Muscle layer of colon (tissue), 2 donors: ENCODE measurements around the gene BBOX1.
"Not testable (repeated sequence)": the region's sequence is repeated elsewhere in the genome, so short reads cannot be mapped to it uniquely, and the experiment has no call there.

Source experiments
- H3K27ac ChIP-seq: one replicate; pipeline ENCODE4 v1.7.0; 2013; ENCODE audit warnings: low read depth, mild to moderate bottlenecking, low read length, moderate library complexity
- H3K27me3 ChIP-seq, 2 donors: one replicate each; pipeline ENCODE4 v1.7.0; 2013; ENCODE audit warnings: low read length in 2 of 2, mild to moderate bottlenecking in 2 of 2; ENCODE audit not compliant: insufficient read depth in 2 of 2, control insufficient read depth in 1 of 2
- H3K36me3 ChIP-seq: one replicate; pipeline ENCODE4 v1.7.0; 2013; ENCODE audit warnings: mild to moderate bottlenecking, low read length; ENCODE audit not compliant: insufficient read depth
- H3K4me1 ChIP-seq: one replicate; pipeline ENCODE4 v1.7.0; 2013; ENCODE audit warnings: mild to moderate bottlenecking, low read length; ENCODE audit not compliant: insufficient read depth
- H3K4me3 ChIP-seq, 2 donors: one replicate each; pipeline ENCODE4 v1.7.0; 2013; ENCODE audit warnings: low read length in 2 of 2, low read depth in 1 of 2, mild to moderate bottlenecking in 1 of 2, moderate library complexity in 1 of 2
- H3K9ac ChIP-seq: one replicate; pipeline ENCODE4 v1.7.0; 2013; ENCODE audit warnings: low read length
- H3K9me3 ChIP-seq: one replicate; pipeline ENCODE4 v1.7.0; 2013; ENCODE audit warnings: mild to moderate bottlenecking, low read length
- donor health status: abdominal sarcoma.
- donor health status: Adenocarcinoma of cecum.

BBOX1 gene

DNA sequence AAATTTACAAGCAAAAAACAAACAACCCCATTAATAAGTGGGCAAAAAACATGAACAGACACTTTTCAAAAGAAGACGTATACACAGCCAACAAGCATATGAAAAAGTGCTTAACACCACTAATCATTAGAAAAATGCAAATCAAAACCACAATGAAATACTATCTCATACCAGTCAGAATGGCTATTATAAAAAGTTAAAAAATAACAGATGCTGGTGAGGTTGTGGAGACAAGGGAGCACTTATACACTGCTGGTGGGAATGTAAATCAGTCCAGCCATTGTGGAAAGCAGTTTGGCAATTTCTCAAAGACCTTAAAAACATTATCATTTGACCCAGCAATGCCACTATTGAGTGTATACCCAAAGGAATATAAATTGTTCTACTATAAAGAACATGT, 72.3 kb downstream of the BBOX1 start:
- H3K9me3 ChIP-seq = no peaks in the 10 kb centered on the region
- no peak overlapping the region for H3K4me3 ChIP-seq
- no peaks in the 10 kb centered on the region for H3K27me3 ChIP-seq
- H3K9ac ChIP-seq = no peak overlapping the region
- no peaks in the 10 kb centered on the region for H3K4me1 ChIP-seq
- no peaks in the 10 kb centered on the region for H3K36me3 ChIP-seq
- H3K27ac ChIP-seq = no peak overlapping the region

DNA sequence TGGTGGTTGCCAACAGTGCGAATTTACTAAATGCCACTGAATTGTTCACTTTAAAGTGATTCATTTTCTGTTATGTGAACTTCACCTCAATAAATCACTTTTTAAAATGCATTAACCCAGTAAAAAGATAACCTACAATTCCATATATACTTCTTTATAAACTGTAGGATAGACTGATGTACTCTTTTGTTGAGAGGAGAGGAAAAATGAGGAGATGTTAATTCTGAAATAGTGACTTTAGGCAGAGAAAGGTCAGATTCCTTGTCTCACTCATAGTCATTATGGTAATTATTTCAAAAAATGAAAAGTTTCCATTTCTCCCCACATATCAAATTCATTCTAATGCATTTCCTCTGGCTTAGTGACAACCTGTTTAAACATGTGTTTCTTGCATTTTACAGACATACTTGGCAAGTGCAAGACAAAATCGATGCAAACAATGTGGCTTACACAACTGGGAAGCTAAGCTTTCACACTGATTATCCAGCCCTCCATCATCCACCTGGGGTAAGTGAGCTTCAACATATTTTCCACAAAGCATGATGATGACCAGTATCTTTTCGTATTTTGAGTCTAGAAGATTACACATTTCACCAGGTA, 74.5 kb downstream of the BBOX1 start:
- H3K4me1 ChIP-seq = no peaks in the 10 kb centered on the region
- H3K27ac ChIP-seq = no peak overlapping the region
- no peak overlapping the region for H3K9ac ChIP-seq
- H3K27me3 ChIP-seq = no peaks in the 10 kb centered on the region
- H3K9me3 ChIP-seq = no peaks in the 10 kb centered on the region
- no peaks in the 10 kb centered on the region for H3K36me3 ChIP-seq
- H3K4me3 ChIP-seq = no peak overlapping the region

DNA sequence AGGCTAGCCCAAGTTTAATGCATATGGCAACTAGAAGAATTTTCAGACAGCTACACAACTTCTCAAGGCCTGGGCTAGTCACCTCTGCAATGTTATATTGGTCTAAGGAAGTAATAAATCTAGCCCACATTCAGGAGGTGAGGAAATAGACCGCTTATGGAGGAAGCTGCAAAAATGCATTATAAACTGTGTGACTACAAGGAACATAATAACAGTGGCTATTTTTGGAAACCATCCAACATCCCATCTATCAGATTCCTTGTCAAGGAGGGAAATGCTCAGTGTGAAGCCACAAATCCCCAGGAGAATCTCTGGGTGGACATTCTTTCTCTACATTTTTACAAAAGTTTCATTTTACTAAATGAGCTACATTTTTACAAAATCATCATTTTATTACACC, 76.1 kb downstream of the BBOX1 start:
- no peak overlapping the region for H3K4me3 ChIP-seq
- H3K27me3 ChIP-seq = no peaks in the 10 kb centered on the region
- H3K9ac ChIP-seq = no peak overlapping the region
- H3K36me3 ChIP-seq = no peaks in the 10 kb centered on the region
- H3K4me1 ChIP-seq = no peaks in the 10 kb centered on the region
- no peaks in the 10 kb centered on the region for H3K9me3 ChIP-seq
- H3K27ac ChIP-seq = no peak overlapping the region

DNA sequence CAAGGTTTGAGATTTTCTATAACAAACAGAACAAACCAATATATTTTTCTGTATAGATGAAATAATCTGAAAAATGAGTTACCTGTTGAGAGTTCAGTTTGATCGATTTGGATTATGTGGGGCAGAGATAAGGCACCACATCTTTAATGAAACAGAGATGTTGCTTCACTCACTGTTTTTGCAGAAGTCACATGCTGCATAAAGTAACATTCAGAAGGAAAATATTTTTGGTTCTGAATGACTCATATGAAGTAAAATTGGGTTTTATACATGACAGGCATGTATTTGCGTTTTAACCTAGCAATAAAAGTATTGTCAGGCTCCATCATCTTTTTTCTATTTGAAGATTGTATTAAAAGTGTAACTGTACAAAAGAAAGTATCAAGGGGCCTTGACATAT, 77.8 kb downstream of the BBOX1 start:
- Histone ChIP-seq H3K4me3 (no peak overlapping the region), H3K4me1 (no peaks in the 10 kb centered on the region), H3K27me3 (no peaks in the 10 kb centered on the region), H3K9me3 (no peaks in the 10 kb centered on the region), H3K9ac (no peak overlapping the region), H3K27ac (no peak overlapping the region), H3K36me3 (no peaks in the 10 kb centered on the region)

DNA sequence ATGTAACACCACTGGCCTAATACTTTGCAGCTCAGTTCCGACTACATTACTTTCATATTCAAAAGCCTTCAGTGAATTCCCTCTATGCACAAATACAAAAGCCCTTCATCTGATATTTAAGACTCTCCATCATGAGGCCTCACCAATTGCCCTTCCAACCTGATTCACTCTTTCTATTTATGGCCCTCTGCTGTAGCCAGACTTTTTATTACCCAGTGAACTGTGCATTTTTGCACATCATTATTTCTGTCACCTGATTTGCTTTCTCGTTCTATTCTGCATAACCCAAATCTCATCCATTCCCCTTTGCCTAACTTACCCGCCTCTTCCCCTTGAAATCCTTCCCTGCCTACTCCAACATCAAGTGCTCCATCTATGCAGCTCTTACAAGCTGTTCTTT, 78.3 kb downstream of the BBOX1 start:
- Histone ChIP-seq H3K9ac (no peak overlapping the region), H3K27ac (no peak overlapping the region), H3K27me3 (no peaks in the 10 kb centered on the region), H3K36me3 (no peaks in the 10 kb centered on the region), H3K4me1 (no peaks in the 10 kb centered on the region), H3K4me3 (no peak overlapping the region), H3K9me3 (no peaks in the 10 kb centered on the region)

DNA sequence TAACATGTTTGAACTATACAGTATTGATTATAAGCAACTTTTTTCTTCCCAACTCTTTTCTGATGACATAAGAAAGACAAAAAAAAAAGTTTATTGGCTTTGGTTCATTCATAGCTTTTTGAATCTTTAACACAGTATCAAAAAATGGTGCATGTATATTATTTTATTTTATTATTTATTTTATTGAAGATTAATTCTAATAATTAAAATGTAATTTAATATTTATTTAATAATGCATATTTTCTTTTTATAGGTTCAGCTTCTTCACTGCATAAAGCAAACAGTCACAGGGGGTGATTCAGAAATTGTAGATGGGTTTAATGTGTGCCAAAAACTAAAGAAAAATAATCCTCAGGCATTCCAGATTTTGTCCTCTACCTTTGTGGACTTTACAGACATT, 78.8 kb downstream of the BBOX1 start:
- Histone ChIP-seq H3K9ac (no peak overlapping the region), H3K9me3 (no peaks in the 10 kb centered on the region), H3K4me1 (no peaks in the 10 kb centered on the region), H3K27ac (no peak overlapping the region), H3K4me3 (no peak overlapping the region), H3K36me3 (no peaks in the 10 kb centered on the region), H3K27me3 (no peaks in the 10 kb centered on the region)

DNA sequence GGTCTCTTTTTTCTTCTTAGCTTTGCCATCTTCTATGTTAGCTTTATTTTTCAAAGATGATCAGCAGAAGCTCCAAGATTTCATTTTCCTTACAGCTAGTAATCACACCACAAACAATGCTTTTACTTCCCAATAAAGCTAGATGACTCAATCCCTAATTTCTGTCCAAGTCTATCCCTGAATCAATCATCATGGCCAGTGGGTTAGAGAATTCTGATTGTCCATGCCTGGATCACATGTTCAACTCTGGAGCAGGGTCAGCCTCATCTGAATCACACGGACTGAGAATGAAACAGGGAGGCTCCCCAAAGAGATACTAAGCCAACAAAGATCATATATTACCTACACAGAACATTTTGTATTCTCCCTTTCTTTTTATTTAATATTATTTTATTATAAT, 79.6 kb downstream of the BBOX1 start:
- H3K4me3 ChIP-seq = no peak overlapping the region
- no peaks in the 10 kb centered on the region for H3K27me3 ChIP-seq
- H3K27ac ChIP-seq = no peak overlapping the region
- no peaks in the 10 kb centered on the region for H3K4me1 ChIP-seq
- no peaks in the 10 kb centered on the region for H3K36me3 ChIP-seq
- H3K9me3 ChIP-seq = no peaks in the 10 kb centered on the region
- H3K9ac ChIP-seq = no peak overlapping the region

DNA sequence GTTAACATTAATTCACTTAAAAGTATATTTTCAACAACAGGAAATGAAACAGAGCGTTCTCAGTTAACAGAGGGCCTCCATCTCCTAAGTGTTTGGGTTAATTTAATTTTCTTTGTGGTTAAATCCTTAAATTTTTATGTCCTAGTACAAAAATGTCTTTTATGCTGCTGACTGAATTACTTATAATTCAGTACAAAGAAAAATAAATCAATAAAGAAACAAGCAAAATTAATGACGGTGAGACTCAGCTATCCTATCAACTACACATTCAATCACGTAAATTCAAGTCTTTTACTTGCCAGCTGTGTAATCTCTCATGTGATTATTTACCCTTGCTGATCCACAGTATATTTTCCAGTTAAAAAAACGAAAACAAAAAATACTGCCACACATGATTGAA, 81.4 kb downstream of the BBOX1 start:
- no peak overlapping the region for H3K9ac ChIP-seq
- H3K4me3 ChIP-seq = no peak overlapping the region
- H3K27ac ChIP-seq = no peak overlapping the region
- no peaks in the 10 kb centered on the region for H3K9me3 ChIP-seq
- H3K36me3 ChIP-seq = no peaks in the 10 kb centered on the region
- H3K27me3 ChIP-seq = no peaks in the 10 kb centered on the region
- H3K4me1 ChIP-seq = no peaks in the 10 kb centered on the region

DNA sequence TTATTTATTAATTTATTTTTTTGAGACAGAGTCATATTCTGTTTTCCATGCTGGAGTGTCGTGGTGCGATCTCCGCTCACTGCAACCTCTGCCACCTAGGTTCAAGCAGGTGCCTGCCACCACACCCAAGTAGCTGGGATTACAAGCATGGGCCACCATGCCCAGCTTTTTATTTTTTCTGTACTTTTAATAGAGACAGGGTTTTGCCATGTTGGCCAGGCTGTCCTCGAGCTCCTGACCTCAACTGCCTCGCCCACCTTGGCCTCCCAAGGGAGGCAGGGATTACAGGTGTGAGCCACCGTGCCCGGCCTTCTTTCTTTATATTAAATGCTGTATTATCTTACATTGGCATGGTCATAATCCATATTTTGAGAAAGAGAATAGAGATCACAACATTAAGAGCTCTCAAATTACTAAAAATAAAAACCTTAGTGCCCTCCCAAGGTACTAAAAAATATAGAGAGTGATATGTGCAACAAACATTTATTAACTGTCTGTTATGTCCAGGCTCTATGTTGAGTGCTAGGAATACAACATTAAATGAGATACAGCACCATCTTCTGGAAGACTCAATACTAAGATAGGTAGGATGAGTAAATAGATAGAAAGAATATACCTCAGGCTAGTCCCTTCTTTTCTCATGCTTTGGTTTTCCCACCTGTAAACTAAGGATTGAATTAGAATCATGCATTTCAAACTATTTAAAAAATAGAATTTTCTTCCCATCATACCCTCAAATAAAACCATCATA, 84.1 kb downstream of the BBOX1 start:
- H3K9me3 ChIP-seq = no peaks in the 10 kb centered on the region
- H3K27me3 ChIP-seq = no peaks in the 10 kb centered on the region
- H3K4me3 ChIP-seq = no peak overlapping the region
- H3K36me3 ChIP-seq = no peaks in the 10 kb centered on the region
- no peak overlapping the region for H3K27ac ChIP-seq
- no peaks in the 10 kb centered on the region for H3K4me1 ChIP-seq
- H3K9ac ChIP-seq = no peak overlapping the region

DNA sequence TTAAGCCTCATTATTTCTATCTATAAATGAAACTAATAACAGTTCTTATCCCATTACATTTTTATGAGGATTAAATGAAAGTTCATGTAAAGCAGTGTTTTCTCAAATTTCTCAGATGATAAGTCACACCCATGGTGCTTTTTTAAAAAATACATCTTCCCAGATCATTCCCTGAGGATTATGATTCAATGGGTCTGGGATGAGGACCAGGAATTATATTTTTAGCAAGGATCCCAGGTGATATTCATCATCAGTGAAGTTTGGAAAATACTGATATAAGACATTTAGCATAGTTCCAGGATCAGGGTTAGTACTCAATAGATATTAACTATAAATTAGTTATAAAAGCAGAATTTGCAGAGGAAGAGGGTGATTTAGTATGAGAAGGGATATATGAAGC, 89.1 kb downstream of the BBOX1 start:
- Histone ChIP-seq H3K27me3 (no peaks in the 10 kb centered on the region), H3K27ac (no peak overlapping the region), H3K9ac (no peak overlapping the region), H3K4me1 (no peaks in the 10 kb centered on the region), H3K36me3 (no peaks in the 10 kb centered on the region), H3K9me3 (no peaks in the 10 kb centered on the region), H3K4me3 (no peak overlapping the region)

DNA sequence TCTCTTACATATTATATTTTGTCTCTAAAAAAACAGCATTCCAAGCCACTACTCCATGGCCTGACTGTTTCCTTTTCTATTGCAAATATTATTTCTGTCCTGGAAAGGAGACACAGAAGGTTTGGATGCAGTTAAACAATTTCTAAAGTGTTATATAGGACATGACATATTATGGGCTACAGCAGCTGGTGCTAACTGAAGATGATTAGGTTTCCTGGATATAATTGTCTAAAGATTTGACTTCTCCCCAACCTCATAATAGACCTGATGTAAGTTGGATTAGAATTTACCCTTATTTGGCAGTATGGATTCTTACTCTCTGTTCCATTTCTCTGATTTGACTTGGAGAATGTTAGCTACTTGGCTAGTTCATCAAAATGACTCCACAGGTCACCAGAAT, 90.2 kb downstream of the BBOX1 start:
- H3K4me1 ChIP-seq = no peaks in the 10 kb centered on the region
- H3K27ac ChIP-seq = no peak overlapping the region
- no peaks in the 10 kb centered on the region for H3K9me3 ChIP-seq
- H3K4me3 ChIP-seq = no peak overlapping the region
- no peak overlapping the region for H3K9ac ChIP-seq
- H3K27me3 ChIP-seq = no peaks in the 10 kb centered on the region
- no peaks in the 10 kb centered on the region for H3K36me3 ChIP-seq

DNA sequence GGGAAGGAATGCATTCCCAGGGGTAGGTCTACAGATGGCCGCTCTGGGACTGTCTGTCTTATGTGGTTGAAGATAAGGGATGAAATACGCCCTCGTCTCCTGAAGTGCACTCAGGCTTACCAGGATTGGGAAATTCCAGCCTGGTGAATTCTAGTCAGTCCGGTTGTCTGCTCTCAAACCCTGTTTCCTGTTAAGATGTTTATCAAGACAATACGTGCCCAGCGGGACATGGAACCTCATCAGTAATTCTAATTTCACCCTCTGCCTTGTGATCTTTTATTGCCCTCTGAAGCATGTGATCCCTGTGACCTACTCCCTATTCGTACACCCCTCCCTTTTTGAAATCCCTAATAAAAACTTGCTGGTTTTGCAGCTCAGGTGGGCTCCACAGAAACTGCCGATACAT, 95.3 kb downstream of the BBOX1 start:
- not testable (repeated sequence) for H3K27me3 ChIP-seq, H3K9me3 ChIP-seq

More for the DNA sequence above, 95.3 kb downstream of the BBOX1 start:
- H3K27ac ChIP-seq, H3K36me3 ChIP-seq, H3K4me3 ChIP-seq, H3K9ac ChIP-seq: not testable (repeated sequence)
- H3K4me1 ChIP-seq = peaks cover 14% of the 10 kb centered on the region
